Brain pericyte (primary cell): ENCODE results near the gene VANGL2.

Experiments used
- DNase-seq: peaks from one replicate; pipeline ENCODE4 v3.0.0-alpha.2; 2012; ENCODE audit warnings: low read depth, low spot score

Gene VANGL2

DNA sequence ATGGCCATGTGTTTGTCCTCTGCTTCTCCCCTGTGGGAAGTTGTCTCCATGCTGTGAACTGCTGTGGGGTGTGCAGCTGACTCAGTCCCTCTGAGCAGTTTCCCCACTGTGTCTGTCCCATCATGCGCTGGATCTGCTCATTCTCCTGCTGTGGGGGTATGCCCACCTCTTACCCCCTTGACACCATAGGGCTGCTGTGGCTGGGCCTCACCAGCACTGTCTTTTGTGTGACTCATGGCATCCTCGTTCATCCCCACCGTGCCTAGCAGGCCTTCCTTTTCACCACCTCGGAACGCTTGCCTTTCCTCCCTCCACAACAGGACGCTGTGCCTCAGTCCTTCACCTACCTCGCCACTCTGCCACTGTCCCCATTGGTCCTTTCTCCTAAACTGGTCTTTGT lies 27.3 kb downstream of the VANGL2 start:
- DNase-seq = peak; percentile 65

DNA sequence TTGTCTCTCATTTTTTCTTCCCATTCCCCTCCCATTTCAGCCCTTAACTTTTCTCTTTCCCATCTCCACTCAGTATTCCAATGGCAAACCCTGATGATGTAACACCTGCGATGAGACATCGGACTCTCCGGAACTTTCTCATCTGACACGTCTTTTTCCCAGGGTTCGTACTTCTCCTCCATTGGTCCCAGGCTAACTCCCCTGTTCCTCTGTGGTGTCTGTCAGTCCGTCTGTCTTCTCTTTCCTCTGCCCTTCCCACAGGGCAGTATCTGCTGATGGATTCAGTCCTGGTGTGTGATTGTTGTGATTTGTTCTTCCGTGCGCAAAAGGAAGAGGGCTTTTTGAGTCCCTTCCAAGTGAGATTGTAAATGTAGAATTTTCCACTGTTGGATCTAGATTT lies 27.7 kb downstream of the VANGL2 start:
- no peak for DNase-seq

DNA sequence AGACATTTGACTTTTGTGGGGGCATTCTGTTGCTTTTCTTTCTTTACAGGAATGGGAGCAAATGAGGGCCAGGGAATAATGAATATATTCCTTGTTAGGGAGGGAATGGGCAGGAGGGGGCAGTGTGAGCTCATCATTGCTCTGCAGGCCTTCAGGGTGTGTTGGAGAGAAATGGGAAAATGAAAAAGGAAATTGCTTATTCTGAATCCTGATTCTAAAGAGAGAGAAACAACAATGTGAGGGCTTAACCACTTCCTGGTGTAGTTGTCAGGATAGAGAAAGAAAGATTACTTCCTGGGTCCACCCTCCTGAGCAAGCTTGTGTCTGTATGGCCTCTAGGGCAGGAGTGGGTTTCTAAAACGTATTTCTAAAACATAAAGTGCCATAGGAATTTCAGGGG lies 28.3 kb downstream of the VANGL2 start:
- no peak for DNase-seq

DNA sequence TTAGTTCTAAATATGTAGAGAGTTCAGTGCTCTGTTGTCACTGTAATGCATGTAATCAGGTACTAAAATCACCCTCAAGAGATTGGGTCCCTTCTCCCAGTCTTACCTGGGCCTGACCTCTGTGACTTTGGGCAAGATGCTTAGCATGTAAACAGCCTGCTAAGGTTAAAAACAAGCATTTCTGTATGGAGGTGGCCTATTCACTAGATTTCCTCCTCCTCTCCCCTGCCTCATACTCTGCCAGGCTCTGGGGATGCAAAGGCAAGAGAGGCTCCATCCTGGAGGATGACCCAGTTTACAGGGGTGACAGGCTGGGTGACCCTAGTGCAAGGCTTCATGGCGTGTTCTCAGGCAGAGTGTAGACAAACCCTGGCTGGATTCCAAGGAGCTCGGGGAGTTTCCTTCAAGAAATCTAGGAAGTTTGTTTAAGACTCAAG lies 28.8 kb downstream of the VANGL2 start:
- DNase-seq = no peak

DNA sequence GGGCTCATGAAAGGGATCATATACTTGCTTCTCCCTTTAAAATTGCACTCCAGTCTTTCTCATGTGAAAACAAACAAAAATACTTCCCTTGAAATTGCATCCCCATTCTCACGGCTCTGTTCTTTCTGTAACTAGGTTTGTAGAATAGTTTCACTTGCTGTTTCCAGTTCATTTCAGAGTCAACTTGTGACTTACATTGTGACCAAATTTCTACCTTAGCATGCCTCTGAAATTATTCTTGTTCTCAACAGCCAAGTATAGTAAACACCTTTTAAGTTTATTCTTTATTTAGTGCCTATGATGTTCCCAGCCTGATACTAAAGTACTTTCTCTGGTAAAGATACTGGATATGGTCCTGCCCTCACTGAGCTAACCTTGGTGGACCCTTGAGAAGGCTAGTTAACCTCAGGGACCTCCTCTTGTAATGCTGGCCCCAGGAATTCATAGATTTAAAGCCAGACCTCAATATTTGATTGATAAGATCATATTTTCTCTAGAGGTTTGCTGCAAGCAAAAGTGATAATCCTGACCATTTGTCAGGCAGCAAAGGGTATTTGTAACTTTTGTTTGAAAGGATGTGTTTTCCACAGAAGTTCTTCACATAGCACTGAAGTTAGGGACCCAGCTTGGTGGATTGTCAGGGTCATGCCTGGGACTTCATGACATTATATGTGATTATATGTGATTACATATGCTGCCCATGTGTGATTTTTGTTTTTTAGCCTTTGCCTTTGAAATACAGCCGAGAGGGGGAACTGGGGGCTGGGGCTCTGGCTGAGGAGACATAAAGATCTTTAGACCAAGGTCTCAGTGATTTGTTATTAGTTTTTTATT lies 29.6 kb downstream of the VANGL2 start:
- no peak for DNase-seq

DNA sequence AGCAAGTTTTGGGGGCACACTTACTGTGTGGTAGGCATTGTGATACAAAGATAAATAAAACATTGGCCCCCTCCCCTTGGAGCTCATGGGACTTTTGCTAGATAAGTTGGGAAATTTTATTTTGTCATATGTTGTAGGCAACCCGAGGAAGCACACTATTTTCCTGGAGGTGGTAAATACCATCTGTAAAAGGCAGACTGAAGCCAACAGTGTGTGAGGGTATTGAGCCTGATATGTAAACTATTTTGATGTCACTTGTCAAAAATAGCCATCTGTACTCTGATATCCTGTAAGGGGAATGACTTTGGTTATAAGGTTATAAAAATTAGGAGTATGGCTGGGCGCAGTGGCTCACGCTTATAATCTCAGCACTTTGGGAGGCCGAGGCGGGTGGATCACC lies 30.6 kb downstream of the VANGL2 start:
- DNase-seq = no peak

DNA sequence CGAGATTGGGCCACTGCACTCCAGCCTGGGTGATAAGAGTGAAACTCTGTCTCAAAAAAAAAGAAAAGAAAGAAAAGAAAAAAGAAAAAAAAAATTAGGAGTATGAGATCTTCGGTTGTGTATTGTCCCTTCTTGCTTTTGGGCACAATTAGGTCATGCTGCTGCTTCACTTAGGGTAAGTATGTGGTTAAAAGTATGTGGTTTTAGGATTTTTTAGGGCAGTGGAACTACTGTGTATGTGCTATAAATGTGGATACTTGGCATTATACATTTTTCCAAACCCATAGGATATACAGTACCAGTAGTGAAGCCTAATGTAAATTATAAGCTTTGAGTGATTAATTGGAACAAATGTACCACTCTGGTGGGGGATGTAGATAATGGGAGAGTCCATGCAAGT lies 31.2 kb downstream of the VANGL2 start:
- no peak for DNase-seq

DNA sequence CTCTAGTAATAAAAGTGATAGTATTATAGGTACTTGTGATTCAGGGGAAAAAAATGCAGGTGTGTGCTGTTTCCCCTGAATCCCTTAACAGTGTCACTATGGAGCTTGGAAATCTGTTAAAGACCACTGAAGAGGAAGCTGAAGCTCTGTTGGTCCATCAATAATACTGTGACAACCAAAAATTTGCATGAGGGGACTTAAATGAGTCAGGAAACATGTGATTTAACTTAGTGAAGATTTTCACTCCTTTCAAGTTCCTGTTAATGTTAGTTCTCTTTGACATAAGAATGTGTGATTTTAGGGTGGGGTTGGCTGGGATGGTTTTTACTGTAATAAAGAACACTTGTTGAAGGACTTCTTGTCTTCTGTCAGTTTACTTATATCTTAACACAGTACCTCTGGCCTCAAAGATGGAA lies 32.0 kb downstream of the VANGL2 start:
- DNase-seq = no peak

DNA sequence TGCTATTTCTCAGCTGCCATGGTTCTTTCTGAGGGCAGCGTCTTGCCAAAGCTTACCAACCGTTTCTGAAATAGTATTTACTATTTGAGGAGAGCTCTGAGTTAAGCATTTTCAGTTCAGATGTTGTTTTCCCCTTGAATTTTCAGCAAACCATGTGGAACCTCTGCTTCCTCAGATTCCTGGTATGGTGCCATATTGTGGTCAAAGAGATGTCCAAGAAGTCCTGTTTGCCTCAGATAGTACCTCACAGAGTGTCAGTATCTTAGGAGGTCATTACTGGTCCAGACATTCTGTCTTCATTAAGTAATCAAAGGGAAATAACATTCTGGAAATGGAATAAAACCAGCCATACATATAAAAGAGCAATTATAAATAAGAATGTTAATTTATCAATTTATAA lies 36.6 kb downstream of the VANGL2 start:
- DNase-seq = no peak

DNA sequence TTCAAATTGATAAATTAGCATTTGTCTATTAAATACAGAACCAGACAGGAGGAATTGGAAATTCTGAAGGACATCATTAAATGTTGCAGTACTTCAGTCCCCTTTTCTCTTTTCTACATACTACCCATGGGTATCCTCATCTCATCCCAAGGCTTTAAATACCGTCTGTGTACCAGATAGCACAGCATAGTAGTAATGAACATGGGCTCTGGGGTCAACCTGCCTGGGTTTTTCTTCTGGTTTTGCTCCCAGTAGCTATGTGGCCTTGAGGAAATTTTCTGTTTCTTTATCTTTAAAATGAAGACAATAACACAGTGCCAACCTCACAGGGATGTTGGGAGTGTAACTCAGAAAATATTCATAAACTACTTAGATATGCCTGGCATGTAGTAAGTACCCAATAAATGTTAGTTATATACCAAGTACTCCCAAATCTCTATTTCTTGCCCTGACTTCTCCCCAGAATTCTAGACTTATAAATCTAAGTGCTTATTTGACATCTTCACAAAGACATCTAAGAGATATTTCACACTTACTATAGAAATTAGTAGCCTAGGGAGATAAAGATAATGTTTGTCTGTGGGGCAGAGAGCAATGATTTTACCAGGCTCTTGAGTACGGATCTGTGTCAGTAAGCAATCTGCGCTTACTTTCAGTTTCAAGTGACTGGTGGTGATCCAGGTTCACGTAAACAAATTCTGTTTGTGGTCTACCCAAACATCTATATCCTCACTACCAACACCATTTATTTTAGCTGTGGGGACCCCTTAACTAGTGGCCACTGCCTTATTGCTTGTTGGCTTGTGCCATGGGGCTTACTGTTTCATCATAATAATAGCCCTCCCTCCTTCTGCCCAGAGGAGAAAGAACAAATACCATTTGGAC lies 37.3 kb downstream of the VANGL2 start:
- no peak for DNase-seq

DNA sequence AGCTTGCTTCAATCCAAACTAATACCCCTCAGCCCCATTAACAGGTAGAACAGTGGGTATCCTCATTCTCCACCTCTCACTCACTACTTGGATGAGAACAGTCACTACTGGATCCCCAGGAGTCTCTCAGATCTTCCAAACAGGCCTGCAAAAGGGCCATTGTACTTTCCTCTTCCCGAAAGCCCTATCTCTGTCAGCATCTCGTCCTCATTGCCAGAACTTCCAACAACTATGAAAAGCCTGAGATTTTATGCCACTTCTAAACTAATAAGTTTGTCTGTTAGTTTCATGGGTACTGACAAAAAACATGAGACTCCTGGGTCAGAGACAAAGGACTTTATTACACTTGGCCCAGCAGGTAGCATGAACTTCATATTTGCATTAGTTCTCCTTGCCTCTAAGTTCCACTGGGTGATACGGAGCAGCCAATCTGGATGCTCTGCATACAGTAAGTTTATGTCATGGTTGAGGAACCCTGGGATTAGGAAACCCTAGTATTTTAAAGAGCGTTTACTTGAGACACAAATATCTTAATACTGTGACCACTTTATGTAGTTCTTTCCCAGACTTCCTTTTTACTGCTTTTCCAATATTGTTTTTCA lies 38.1 kb downstream of the VANGL2 start:
- no peak for DNase-seq

DNA sequence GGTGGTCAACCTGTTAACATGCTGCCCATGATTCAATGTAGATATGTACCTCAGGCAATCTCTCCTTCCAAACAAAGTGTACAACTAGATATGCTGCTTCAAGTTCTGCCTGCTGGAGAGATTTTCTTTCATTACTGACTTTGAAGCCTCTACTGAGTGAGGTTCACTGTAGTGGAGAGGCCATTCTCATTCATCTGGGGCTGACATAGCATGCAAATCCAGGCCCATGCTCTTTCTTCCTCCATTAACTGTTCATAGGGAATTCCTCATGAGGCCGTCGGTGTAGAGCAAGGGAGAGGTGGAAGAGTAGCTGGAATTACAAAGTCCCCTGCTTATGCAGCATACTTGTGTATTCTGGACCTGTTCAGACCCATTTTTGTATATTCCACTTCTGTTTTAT lies 38.6 kb downstream of the VANGL2 start:
- no peak for DNase-seq

DNA sequence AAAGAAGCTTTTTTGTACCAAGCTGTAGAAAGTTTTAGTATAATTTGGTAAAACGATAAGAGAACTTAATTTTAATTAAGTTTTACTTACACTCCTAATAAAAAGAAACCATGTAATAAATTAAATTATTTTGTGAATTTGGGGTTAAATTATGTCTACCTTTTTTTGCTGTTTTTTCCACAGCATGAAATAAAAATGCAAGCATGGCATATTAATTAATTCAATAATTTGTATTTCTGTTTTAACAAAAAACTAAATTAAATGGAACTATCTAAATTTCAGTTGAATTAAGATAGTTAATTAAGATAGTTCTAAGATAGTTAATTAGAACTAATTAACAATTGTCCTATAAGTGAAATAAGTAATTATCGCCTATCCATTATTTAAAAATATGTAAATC lies 39.4 kb downstream of the VANGL2 start:
- DNase-seq = no peak

DNA sequence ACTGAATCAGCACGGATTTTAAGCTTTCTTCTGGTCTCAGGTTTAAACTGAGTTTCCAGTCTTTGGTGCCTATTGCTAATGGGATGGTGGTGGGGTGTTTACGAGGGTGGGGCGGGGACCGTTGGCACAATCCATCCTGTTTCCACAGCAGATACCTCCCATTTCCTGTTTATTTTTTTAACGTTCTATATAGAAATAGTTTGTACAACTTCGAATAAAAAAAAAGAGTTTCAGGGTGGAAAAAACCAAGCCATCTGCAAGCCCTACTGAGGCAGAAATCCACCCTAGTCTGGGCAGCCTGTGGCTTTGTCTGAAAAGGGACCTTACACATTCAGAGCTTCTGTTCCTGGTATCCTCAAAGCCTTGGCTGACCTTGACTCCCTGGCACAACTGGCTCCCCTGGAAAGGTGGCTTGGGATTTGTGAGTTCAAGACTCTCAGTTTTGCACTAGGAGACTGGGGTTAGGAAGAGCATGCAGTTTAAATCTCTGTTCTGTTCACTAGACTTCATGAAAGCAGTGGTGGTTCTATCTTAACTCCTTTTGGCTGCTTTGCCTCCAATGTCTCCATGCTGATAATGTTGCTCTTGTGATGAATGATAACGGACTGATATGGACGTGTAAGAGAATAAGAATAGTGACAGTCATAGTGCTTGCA lies 46.7 kb downstream of the VANGL2 start:
- no peak for DNase-seq

DNA sequence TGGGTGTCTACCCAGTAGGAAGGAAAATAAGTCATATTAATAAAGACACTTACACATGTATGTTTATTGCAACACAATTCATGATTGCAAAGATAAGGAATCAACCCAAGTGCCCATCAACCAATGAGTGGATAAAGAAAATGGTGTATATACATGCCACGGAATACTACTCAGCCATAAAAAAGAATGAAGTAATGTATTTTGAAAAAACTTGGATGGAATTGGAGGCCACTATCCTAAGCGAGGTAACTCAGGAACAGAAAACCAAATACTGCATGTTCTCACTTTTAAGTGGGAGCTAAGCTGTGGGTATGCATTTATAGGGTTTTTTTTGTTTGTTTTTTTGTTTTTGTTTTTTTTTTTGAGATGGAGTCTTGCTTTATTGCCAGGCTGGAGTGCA lies 49.1 kb downstream of the VANGL2 start:
- DNase-seq = no peak

DNA sequence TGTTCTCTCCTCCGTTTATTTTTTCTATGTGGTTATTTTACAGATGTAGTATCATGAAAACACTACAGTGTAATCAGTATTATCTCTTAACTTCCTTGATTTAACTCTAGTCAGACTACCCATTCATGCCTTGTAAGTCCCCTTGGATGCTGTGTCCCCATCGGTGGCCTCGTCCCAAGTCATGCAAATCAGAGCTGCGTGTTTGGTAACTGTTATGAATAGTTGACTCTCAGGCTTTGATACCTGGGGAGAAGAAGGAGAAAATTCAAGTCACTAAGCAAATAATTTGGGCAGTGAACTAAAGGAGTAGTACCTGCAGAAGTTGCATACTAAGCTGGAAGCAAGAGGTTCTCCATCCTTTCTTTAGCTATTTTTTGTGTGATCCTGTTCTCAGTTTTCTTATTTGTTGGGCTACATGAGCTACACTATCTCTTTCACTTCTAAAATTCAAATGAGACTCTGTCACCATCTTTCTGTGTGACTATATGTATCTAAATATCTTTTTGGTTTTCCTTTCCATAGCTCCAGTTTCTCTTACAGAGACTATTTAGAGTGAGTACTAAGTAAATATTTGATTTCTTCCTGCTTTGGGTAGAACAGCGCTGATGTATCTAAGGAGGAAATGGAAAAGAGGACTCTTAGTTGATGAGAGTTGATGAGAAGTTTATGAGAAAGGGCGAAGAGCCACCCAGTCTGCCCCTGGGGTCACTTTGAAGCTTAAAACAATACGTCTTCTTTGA lies 50.9 kb downstream of the VANGL2 start:
- no peak for DNase-seq

DNA sequence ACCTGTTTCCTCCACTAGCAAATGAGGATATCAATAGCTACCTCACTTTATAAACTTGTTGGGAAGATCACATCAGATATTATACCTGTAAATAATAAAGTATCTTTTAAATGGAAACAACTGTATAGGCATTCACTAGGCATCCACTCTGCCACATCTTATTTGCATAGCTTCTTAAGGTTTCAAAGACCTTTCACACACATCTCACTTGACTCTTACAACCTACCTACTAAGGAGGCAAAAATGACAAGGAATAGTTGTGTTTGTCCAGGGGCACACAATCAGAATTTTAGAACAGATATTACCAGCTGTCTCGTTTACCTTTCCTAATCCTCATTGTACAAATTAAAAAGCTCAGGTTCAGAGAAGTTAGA lies 51.5 kb downstream of the VANGL2 start:
- DNase-seq = no peak

DNA sequence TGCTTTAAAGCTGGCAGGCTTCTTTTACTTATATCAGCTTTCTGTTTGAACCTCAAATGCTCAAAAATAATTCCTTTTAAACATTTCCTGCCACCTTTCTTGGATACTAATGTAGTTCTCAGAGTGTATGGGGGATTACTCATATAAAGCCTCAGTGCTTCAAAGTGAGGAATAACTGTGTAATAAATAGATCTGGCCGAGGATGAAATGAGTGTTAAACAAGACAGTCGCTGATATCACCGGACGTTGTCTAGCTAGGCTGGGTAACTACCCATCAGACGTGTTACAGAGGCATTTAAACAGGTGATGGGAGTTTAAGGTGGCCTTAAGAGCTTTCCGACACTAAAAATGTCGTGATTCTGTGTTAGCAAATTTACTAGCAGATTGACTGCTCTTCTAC lies 53.1 kb downstream of the VANGL2 start:
- DNase-seq = no peak

DNA sequence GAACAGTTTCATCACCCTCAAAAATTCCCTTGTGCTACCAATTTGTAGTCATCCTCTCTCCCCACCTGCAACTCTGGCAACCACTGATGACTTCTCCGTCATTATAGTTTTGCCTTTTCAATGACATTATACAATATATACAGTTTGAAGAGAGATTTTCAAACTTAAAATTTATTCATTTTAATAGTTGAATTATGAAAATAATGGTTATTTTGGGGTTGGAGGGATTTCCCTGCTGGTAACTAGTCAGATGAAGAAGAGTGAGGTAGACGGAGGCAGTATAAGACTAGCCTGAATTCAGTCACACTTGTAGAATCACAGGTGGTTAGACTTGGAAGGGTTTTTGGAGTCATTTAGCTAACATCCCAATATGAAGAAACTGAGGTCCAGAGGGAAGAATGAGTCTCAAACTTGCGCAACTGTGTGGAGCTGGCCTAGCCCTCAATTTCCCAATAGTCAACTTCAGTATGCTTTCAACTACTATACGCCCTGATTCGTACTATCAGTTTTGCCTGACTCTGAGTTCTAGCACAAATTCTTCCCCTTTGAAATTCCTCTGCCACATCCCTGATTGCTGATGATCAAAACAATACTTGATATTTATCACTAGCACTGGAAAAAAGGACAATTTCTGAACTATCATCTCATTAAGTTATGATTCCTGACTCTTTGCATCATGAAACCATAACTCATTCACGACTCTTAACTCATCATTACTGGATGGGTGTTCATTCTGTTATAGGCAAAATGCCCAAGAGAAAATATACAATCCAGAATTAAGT lies 54.2 kb downstream of the VANGL2 start:
- no peak for DNase-seq

DNA sequence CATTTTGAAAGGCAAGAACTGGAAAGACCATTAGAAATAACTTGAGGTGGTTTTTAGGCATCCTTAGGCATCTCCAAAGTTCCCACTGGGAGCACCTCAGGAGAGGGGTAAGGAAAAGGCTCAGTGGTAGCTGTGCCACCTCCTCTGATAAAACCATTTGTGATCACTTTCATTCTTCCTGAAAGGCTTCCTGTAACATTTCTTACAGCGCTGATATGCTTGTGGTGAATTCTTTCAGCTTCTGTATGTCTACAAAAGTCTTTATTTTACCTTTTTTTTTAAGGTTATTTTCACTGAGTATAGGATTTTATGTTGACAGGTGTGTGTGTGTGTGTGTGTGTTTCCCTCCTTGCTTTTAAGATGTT lies 54.8 kb downstream of the VANGL2 start:
- no peak for DNase-seq

DNA sequence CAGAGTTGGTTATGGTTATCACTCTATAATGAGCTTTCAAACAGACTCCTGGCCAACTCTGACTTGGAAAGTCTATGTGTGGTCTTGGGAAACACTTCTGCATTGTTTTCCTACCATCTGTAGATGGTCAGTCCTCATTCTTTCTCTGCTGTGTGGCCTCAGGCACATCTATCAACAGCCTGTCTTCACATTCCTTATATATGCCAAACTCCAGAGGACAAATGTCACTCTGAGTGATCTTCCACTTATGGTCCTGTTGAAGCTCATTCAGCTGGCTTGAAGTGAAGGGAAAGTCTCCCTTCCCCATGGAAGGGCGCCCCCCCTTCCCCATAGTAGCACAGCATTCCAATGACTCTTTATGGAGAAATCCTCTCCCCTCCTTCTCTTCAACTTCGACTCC lies 58.7 kb downstream of the VANGL2 start:
- DNase-seq = no peak
